ENCODE data around the gene RPS10. TPM values are rescaled to one million over a fixed set of nuclear protein-coding genes. Genes with fewer than 3 reads are reported as not detected.
"Not testable (repeated sequence)": the region's sequence is repeated elsewhere in the genome, so short reads cannot be mapped to it uniquely, and the experiment has no call there.

Gene RPS10
- polyA plus RNA-seq, 3 donors = 645 to 2,603 (median 1,054) TPM

DNA sequence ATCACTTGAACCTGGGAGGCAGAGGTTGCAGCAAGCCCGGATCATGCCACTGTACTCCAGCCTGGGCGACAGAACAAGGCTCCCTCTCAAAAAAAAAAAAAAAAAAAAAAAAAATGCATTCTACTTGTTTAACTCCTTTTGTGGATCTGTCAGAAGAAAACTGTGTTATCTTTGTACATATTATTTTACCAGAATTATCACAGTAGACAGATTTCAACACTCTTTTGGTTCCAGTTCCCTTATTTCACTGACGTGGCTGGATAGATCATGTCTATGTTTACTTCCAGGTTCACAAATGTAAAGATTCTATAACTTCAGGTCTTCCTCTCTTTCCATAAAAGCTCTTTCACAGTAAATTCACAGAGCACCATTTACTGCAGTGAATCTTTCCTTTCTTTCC, 51.8 kb downstream of the RPS10 start:
- Histone ChIP-seq H3K9ac (ENCODE audit: insufficient read depth, low read length, poor library complexity, severe bottlenecking) (peak overlapping the region; percentile 37), H3K36me3 (replicated peaks in 1 of 2; ENCODE audit: control insufficient read depth in 1 of 2, insufficient read depth in 2 of 2, low read length in 2 of 2) (peaks cover 0 to 4% of the 10 kb centered on the region in 2 donors), H3K27me3 (ENCODE audit: control insufficient read depth in 2 of 2, insufficient read depth in 2 of 2, low read length in 2 of 2) (no peaks in the 10 kb centered on the region), H3K4me1 (ENCODE audit: control insufficient read depth in 1 of 2, insufficient read depth in 2 of 2, low read length in 2 of 2) (peaks cover 50 to 56% of the 10 kb centered on the region in 2 donors), H3K4me2 (replicated peaks; ENCODE audit: extremely low read depth, low read length, poor library complexity, severe bottlenecking) (peak overlapping the region; percentile 52), H2AFZ (ENCODE audit: insufficient read depth, low read depth, low read length, poor library complexity, severe bottlenecking) (no peak overlapping the region), H3K9me3 (replicated peaks in 1 of 2; ENCODE audit: control insufficient read depth in 1 of 2, insufficient read depth in 1 of 2, low read length in 2 of 2) (no peaks in the 10 kb centered on the region), H3K27ac (ENCODE audit: low read depth in 1 of 2, low read length in 2 of 2) (peak overlapping the region; percentile 64 to 94), H3K4me3 (replicated peaks in 1 of 3; ENCODE audit: low read depth in 2 of 3, low read length in 3 of 3) (peak overlapping the region in 1 of 3 experiments; percentile 42), H4K20me1 (ENCODE audit: insufficient read depth, low read length) (peaks cover 90% of the 10 kb centered on the region), H3K79me2 (ENCODE audit: insufficient read depth, low read length) (peaks cover 93% of the 10 kb centered on the region)
- intact Hi-C loops (cut with micrococcal nuclease) = no loop called here
- WGBS (ENCODE audit: insufficient coverage) = 20% methylated on average over 1 of the region's 3 CpGs
- DNase-seq = peak; percentile 70 to 93 (median 72)
- Mint-ChIP-seq H3K27ac (peak overlapping the region in 1 of 7 donors; percentile 89), H3K4me3 (peak overlapping the region in 1 of 2 donors; percentile 9), H3K27me3 (ENCODE audit: low read depth in 3 of 3) (peaks cover 0 to 2% (median 0%) of the 10 kb centered on the region in 3 donors), H3K36me3 (peaks cover 11 to 13% of the 10 kb centered on the region in 2 donors), H3K4me1 (peaks cover 41% of the 10 kb centered on the region), H3K9me3 (peaks cover 0 to 4% (median 0%) of the 10 kb centered on the region in 7 donors)
- TF ChIP-seq, protein P1, sequence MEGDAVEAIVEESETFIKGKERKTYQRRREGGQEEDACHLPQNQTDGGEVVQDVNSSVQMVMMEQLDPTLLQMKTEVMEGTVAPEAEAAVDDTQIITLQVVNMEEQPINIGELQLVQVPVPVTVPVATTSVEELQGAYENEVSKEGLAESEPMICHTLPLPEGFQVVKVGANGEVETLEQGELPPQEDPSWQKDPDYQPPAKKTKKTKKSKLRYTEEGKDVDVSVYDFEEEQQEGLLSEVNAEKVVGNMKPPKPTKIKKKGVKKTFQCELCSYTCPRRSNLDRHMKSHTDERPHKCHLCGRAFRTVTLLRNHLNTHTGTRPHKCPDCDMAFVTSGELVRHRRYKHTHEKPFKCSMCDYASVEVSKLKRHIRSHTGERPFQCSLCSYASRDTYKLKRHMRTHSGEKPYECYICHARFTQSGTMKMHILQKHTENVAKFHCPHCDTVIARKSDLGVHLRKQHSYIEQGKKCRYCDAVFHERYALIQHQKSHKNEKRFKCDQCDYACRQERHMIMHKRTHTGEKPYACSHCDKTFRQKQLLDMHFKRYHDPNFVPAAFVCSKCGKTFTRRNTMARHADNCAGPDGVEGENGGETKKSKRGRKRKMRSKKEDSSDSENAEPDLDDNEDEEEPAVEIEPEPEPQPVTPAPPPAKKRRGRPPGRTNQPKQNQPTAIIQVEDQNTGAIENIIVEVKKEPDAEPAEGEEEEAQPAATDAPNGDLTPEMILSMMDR (IDR thresholded peaks at IDR 0.05) = no peak

DNA sequence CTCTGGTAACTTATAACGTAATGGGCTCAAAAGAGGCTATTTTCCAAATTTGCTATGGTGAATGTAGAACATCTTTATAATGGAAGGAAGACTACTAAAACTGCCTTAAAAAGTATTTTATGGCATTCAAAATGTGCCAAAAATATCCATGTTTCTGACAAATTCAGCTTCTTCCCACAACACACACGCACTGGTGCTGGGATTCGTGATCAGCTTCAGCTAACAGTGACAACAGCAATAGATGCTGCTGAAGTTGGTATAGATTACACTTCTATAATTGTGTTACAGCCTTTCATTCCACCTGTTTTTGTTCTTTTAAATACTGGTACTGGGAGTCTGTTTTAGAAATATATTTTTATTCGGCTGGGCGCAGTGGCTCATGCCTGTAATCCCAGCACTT, 52.4 kb downstream of the RPS10 start:
- no peaks in the 10 kb centered on the region for H3K27me3 ChIP-seq (ENCODE audit: control insufficient read depth in 2 of 2, insufficient read depth in 2 of 2, low read length in 2 of 2)
- no peak for DNase-seq
- Mint-ChIP-seq H3K9me3 (peaks cover 0 to 4% (median 0%) of the 10 kb centered on the region in 7 donors), H3K4me3 (no peak overlapping the region), H3K27me3 (ENCODE audit: low read depth in 3 of 3) (peaks cover 0 to 2% (median 0%) of the 10 kb centered on the region in 3 donors), H3K4me1 (peaks cover 39% of the 10 kb centered on the region), H3K36me3 (peaks cover 11 to 13% of the 10 kb centered on the region in 2 donors), H3K27ac (peak overlapping the region in 1 of 7 donors; percentile 89)
- intact Hi-C loops (cut with micrococcal nuclease) = no loop called here
- H3K4me2 ChIP-seq (replicated peaks; ENCODE audit: extremely low read depth, low read length, poor library complexity, severe bottlenecking) = peak overlapping the region; percentile 52
- WGBS (ENCODE audit: insufficient coverage) = no CpG with 5 or more reads among the region's 5 CpGs
- H3K79me2 ChIP-seq (ENCODE audit: insufficient read depth, low read length) = peaks cover 93% of the 10 kb centered on the region
- H3K9me3 ChIP-seq (replicated peaks in 1 of 2; ENCODE audit: control insufficient read depth in 1 of 2, insufficient read depth in 1 of 2, low read length in 2 of 2) = no peaks in the 10 kb centered on the region
- no peak overlapping the region for H2AFZ ChIP-seq (ENCODE audit: insufficient read depth, low read depth, low read length, poor library complexity, severe bottlenecking)
- H3K27ac ChIP-seq (ENCODE audit: low read depth in 1 of 2, low read length in 2 of 2) = peak overlapping the region; percentile 64 to 94
- H3K4me1 ChIP-seq (ENCODE audit: control insufficient read depth in 1 of 2, insufficient read depth in 2 of 2, low read length in 2 of 2) = peaks cover 50 to 56% of the 10 kb centered on the region in 2 donors
- TF ChIP-seq, protein P1 (IDR thresholded peaks at IDR 0.05) = no peak
- H3K36me3 ChIP-seq (replicated peaks in 1 of 2; ENCODE audit: control insufficient read depth in 1 of 2, insufficient read depth in 2 of 2, low read length in 2 of 2) = peaks cover 0 to 3% of the 10 kb centered on the region in 2 donors
- peak overlapping the region in 1 of 3 experiments; percentile 42 for H3K4me3 ChIP-seq (replicated peaks in 1 of 3; ENCODE audit: low read depth in 2 of 3, low read length in 3 of 3)
- H4K20me1 ChIP-seq (ENCODE audit: insufficient read depth, low read length) = peaks cover 90% of the 10 kb centered on the region
- no peak overlapping the region for H3K9ac ChIP-seq (ENCODE audit: insufficient read depth, low read length, poor library complexity, severe bottlenecking)

DNA sequence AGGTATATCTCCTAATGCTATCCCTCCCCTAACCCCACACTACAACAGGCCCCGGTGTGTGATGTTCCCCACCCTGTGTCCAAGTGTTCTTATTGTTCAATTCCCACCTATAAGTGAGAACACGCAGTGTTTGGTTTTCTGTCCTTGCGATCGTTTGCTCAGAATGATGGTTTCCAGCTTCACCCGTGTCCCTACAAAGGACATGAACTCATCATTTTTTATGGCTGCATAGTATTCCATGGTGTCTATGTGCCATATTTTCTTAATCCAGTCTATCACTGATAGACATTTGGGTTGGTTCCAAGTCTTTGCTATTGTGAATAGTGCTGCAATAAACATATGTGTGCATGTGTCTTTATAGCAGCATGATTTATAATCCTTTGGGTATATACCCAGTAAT, 54.0 kb downstream of the RPS10 start:
- H3K27me3 ChIP-seq (ENCODE audit: control insufficient read depth in 2 of 2, insufficient read depth in 2 of 2, low read length in 2 of 2) = not testable (repeated sequence)
- H3K27ac Mint-ChIP-seq = peak overlapping the region in 4 of 7 donors; percentile 26 to 88 (median 58)

More for the DNA sequence above, 54.0 kb downstream of the RPS10 start:
- 100% methylated on average over 1 of the region's 5 CpGs for WGBS (ENCODE audit: insufficient coverage)
- Histone ChIP-seq H3K79me2 (ENCODE audit: insufficient read depth, low read length) (peaks cover 93% of the 10 kb centered on the region), H3K4me1 (ENCODE audit: control insufficient read depth in 1 of 2, insufficient read depth in 2 of 2, low read length in 2 of 2) (peaks cover 50 to 56% of the 10 kb centered on the region in 2 donors), H4K20me1 (ENCODE audit: insufficient read depth, low read length) (peaks cover 90% of the 10 kb centered on the region)
- DNase-seq; intact Hi-C loops (cut with micrococcal nuclease); H2AFZ ChIP-seq (ENCODE audit: insufficient read depth, low read depth, low read length, poor library complexity, severe bottlenecking); H3K27ac ChIP-seq (ENCODE audit: low read depth in 1 of 2, low read length in 2 of 2); H3K4me2 ChIP-seq (replicated peaks; ENCODE audit: extremely low read depth, low read length, poor library complexity, severe bottlenecking); H3K36me3 ChIP-seq (replicated peaks in 1 of 2; ENCODE audit: control insufficient read depth in 1 of 2, insufficient read depth in 2 of 2, low read length in 2 of 2); H3K4me3 Mint-ChIP-seq; H3K9me3 ChIP-seq (replicated peaks in 1 of 2; ENCODE audit: control insufficient read depth in 1 of 2, insufficient read depth in 1 of 2, low read length in 2 of 2); H3K4me3 ChIP-seq (replicated peaks in 1 of 3; ENCODE audit: low read depth in 2 of 3, low read length in 3 of 3); H3K27me3 Mint-ChIP-seq (ENCODE audit: low read depth in 3 of 3); H3K9me3 Mint-ChIP-seq; H3K9ac ChIP-seq (ENCODE audit: insufficient read depth, low read length, poor library complexity, severe bottlenecking): not testable (repeated sequence)
- Mint-ChIP-seq H3K36me3 (peaks cover 12 to 13% of the 10 kb centered on the region in 2 donors), H3K4me1 (peaks cover 43% of the 10 kb centered on the region)

Measured in CD14-positive monocyte (primary cell).